WTC11 (cell line): Measurements from ENCODE around the gene INCENP. TPM values are rescaled to one million over a fixed set of nuclear protein-coding genes. Genes with fewer than 3 reads are reported as not detected.

Experiments
- ATAC-seq: fragments of 200-7000 bp; cut with Tn5 transposase; 2 replicates; pipeline ENCODE4 v1.10.0; 2021; ENCODE audit warnings: mild to moderate bottlenecking, moderate library complexity
- CTCF ChIA-PET: fragments of 300-600 bp; sonication (Branson Sonifier 250); formaldehyde crosslinking; loops from one replicate; lab custom pipeline; 2021; ENCODE audit warnings: antibody characterized with exemption; lab: Charles Lee
- POLR2A ChIA-PET: fragments of 350-600 bp; sonication (Branson Sonifier 250); formaldehyde crosslinking; loops from one replicate; lab custom pipeline; 2021; ENCODE audit warnings: antibody characterized with exemption; lab: Charles Lee
- DNase-seq: peaks from one replicate; pipeline ENCODE4 v3.0.0; 2021; ENCODE audit warnings: low spot score
- H3K27ac Mint-ChIP-seq: 2 replicates; pipeline ENCODE4 v1.8.0; 2021; ENCODE audit warnings: mixed read lengths
- H3K27me3 Mint-ChIP-seq: 2 replicates; pipeline ENCODE4 v1.8.0; 2021; ENCODE audit warnings: low read depth, mild to moderate bottlenecking, moderate library complexity, mixed read lengths
- H3K36me3 Mint-ChIP-seq: 2 replicates; pipeline ENCODE4 v1.8.0; 2021; ENCODE audit warnings: mixed read lengths
- H3K4me1 Mint-ChIP-seq: 2 replicates; pipeline ENCODE4 v1.8.0; 2022; ENCODE audit warnings: mixed read lengths
- H3K4me3 Mint-ChIP-seq: 2 replicates; pipeline ENCODE4 v1.8.0; 2021; ENCODE audit warnings: mild to moderate bottlenecking, moderate library complexity, mixed read lengths
- H3K9me3 Mint-ChIP-seq: 2 replicates; pipeline ENCODE4 v1.8.0; 2021; ENCODE audit warnings: mixed read lengths
- CREB1 ChIP-seq: sonication (generic); formaldehyde crosslinking; IDR thresholded peaks from 2 replicates; pipeline ENCODE4 v1.8.0; 2023; ENCODE audit warnings: mild to moderate bottlenecking, missing genetic modification reagents
- ETV6 ChIP-seq: sonication (generic); formaldehyde crosslinking; IDR thresholded peaks from 2 replicates; pipeline ENCODE4 v1.8.1; 2022; ENCODE audit warnings: mild to moderate bottlenecking, missing genetic modification reagents
- FOXJ3 ChIP-seq: sonication (generic); formaldehyde crosslinking; IDR thresholded peaks from 2 replicates; pipeline ENCODE4 v1.9.0; 2021; ENCODE audit warnings: missing genetic modification reagents, mild to moderate bottlenecking, borderline replicate concordance
- GRHL2 ChIP-seq: fragments of 250-450 bp; sonication (Bioruptor Pico); IDR thresholded peaks from 2 replicates; pipeline ENCODE4 v1.8.0; 2022; ENCODE audit warnings: mild to moderate bottlenecking, moderate library complexity; ENCODE audit not compliant: insufficient replicate concordance, severe bottlenecking
- JAZF1 ChIP-seq: fragments of 250-450 bp; sonication (Bioruptor Pico); IDR thresholded peaks from 2 replicates; pipeline ENCODE4 v1.9.0; 2021; ENCODE audit warnings: moderate library complexity, mild to moderate bottlenecking, inconsistent platforms
- MYBL2 ChIP-seq: sonication (generic); formaldehyde crosslinking; IDR thresholded peaks from 2 replicates; pipeline ENCODE4 v1.8.1; 2023; ENCODE audit warnings: mild to moderate bottlenecking, moderate library complexity, missing genetic modification reagents
- NR2C2 ChIP-seq: sonication (generic); formaldehyde crosslinking; IDR thresholded peaks from 2 replicates; pipeline ENCODE4 v1.8.0; 2022; ENCODE audit warnings: mild to moderate bottlenecking, missing genetic modification reagents
- PRRX2 ChIP-seq: fragments of 250-450 bp; sonication (Bioruptor Pico); IDR thresholded peaks from 2 replicates; pipeline ENCODE4 v1.8.0; 2021; ENCODE audit warnings: mild to moderate bottlenecking
- SMAD3 ChIP-seq: sonication (generic); formaldehyde crosslinking; IDR thresholded peaks from 2 replicates; pipeline ENCODE4 v1.8.0; 2022; ENCODE audit warnings: missing genetic modification reagents, mild to moderate bottlenecking, borderline replicate concordance
- SP1 ChIP-seq: sonication (generic); formaldehyde crosslinking; conservative IDR thresholded peaks from 2 replicates; pipeline ENCODE4 v1.8.1; 2022; ENCODE audit warnings: missing genetic modification reagents
- TEAD1 ChIP-seq: sonication (generic); formaldehyde crosslinking; IDR thresholded peaks from 2 replicates; pipeline ENCODE4 v1.8.0; 2022; ENCODE audit warnings: mild to moderate bottlenecking, missing genetic modification reagents
- ZNF423 ChIP-seq: fragments of 250-450 bp; sonication (Bioruptor Pico); IDR thresholded peaks from 2 replicates; pipeline ENCODE4 v2.1.2; 2022; ENCODE audit warnings: mild to moderate bottlenecking, moderate library complexity
- total RNA-seq: library from RNA; stranded (reverse); gene quantifications from 3 replicates; pipeline ENCODE4 v1.2.3, GENCODE V29; 2021
- TF ChIP-seq, protein P1 (sequence below): sonication (generic); formaldehyde crosslinking; IDR thresholded peaks from 2 replicates; pipeline ENCODE4 v1.8.1; 2022; ENCODE audit warnings: mild to moderate bottlenecking, missing genetic modification reagents, moderate library complexity, borderline replicate concordance
- TF ChIP-seq, protein P2 (sequence below): sonication (generic); formaldehyde crosslinking; IDR thresholded peaks from 2 replicates; pipeline ENCODE4 v1.8.1; 2022; ENCODE audit warnings: low read depth, missing genetic modification reagents, borderline replicate concordance
- TF ChIP-seq, protein P3 (sequence below): sonication (generic); formaldehyde crosslinking; IDR thresholded peaks from 2 replicates; pipeline ENCODE4 v1.8.1; 2023; ENCODE audit warnings: mild to moderate bottlenecking, missing genetic modification reagents, moderate library complexity
- TF ChIP-seq, protein P4 (sequence below): sonication (generic); formaldehyde crosslinking; IDR thresholded peaks from 2 replicates; pipeline ENCODE4 v1.8.0; 2022; ENCODE audit warnings: mild to moderate bottlenecking, missing genetic modification reagents
- TF ChIP-seq, protein P5 (sequence below): sonication (generic); formaldehyde crosslinking; IDR thresholded peaks from 2 replicates; pipeline ENCODE4 v1.8.0; 2022; ENCODE audit warnings: mild to moderate bottlenecking, missing genetic modification reagents
- TF ChIP-seq, protein P6 (sequence below): fragments of 250-450 bp; sonication (Bioruptor Pico); IDR thresholded peaks from 2 replicates; pipeline ENCODE4 v1.8.0; 2021; ENCODE audit warnings: mild to moderate bottlenecking
- TF ChIP-seq, protein P7 (sequence below): fragments of 250-450 bp; sonication (Bioruptor Pico); IDR thresholded peaks from 2 replicates; pipeline ENCODE4 v1.9.0; 2021; ENCODE audit warnings: mild to moderate bottlenecking
- TF ChIP-seq, protein P8 (sequence below): sonication (generic); formaldehyde crosslinking; IDR thresholded peaks from 2 replicates; pipeline ENCODE4 v1.8.1; 2023; ENCODE audit warnings: mild to moderate bottlenecking, missing genetic modification reagents

INCENP gene
- total RNA-seq, 1 experiment from 2014 or later, result 158 TPM

DNA sequence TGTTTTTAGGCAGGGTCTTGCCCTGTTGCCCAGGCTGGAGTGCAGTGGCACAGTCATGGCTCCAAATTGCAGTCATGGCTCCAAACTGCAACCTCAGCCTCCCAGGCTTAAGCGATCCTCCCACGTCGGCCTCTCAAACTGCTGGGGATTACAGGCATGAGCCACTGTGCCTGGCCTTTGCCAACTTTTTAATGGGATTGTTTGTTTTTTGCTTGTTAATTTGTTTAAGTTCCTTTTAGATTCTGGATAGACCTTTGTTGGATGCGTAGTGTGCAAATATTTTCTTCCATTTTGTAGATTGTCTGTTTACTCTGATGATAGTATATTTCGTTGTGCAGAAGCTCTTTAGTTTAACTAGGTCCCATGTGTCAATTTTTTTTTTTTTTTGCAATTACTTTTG lies 56.2 kb downstream of the INCENP start (continued):
- TF ChIP-seq, protein P1, sequence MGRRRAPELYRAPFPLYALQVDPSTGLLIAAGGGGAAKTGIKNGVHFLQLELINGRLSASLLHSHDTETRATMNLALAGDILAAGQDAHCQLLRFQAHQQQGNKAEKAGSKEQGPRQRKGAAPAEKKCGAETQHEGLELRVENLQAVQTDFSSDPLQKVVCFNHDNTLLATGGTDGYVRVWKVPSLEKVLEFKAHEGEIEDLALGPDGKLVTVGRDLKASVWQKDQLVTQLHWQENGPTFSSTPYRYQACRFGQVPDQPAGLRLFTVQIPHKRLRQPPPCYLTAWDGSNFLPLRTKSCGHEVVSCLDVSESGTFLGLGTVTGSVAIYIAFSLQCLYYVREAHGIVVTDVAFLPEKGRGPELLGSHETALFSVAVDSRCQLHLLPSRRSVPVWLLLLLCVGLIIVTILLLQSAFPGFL, result no peak
- TF ChIP-seq NR2C2 (CRISPR knock-in tag), result no peak
- TF ChIP-seq, protein P2, sequence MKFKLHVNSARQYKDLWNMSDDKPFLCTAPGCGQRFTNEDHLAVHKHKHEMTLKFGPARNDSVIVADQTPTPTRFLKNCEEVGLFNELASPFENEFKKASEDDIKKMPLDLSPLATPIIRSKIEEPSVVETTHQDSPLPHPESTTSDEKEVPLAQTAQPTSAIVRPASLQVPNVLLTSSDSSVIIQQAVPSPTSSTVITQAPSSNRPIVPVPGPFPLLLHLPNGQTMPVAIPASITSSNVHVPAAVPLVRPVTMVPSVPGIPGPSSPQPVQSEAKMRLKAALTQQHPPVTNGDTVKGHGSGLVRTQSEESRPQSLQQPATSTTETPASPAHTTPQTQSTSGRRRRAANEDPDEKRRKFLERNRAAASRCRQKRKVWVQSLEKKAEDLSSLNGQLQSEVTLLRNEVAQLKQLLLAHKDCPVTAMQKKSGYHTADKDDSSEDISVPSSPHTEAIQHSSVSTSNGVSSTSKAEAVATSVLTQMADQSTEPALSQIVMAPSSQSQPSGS (CRISPR knock-in tag), result no peak
- TF ChIP-seq, protein P3, sequence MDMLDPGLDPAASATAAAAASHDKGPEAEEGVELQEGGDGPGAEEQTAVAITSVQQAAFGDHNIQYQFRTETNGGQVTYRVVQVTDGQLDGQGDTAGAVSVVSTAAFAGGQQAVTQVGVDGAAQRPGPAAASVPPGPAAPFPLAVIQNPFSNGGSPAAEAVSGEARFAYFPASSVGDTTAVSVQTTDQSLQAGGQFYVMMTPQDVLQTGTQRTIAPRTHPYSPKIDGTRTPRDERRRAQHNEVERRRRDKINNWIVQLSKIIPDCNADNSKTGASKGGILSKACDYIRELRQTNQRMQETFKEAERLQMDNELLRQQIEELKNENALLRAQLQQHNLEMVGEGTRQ (CRISPR knock-in tag), result no peak

DNA sequence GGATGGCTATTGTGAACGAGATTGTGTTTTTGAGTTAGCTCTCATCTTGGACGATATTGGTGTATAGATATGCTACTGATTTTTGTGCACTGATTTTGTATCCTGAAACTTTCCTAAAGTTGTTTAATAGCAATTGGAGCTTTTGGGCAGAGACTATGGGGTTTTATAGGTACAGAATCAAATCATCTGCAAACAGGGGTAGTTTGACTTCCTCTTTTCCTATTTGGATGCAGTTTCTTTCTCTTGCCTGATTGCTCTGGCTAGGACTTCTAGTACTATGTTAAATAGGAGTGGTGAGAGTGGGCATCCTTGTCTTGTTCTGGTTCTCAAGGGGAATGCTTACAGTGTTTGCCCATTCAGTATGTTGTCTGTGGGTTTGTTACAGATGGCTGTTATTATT lies 57.3 kb downstream of the INCENP start:
- Mint-ChIP-seq H3K4me3 (no peak overlapping the region), H3K27ac (no peak overlapping the region), H3K9me3 (peaks cover 9% of the 10 kb centered on the region), H3K36me3 (no peaks in the 10 kb centered on the region), H3K4me1 (no peaks in the 10 kb centered on the region), H3K27me3 (peaks cover 3% of the 10 kb centered on the region; the same call in 1 of the 2 replicates)
- DNase-seq, result no peak
- ATAC-seq, result no peak
- POLR2A ChIA-PET, result no interaction called here
- CTCF ChIA-PET, result no interaction called here
- no peak for TF ChIP-seq ZNF423 (CRISPR knock-in tag)

DNA sequence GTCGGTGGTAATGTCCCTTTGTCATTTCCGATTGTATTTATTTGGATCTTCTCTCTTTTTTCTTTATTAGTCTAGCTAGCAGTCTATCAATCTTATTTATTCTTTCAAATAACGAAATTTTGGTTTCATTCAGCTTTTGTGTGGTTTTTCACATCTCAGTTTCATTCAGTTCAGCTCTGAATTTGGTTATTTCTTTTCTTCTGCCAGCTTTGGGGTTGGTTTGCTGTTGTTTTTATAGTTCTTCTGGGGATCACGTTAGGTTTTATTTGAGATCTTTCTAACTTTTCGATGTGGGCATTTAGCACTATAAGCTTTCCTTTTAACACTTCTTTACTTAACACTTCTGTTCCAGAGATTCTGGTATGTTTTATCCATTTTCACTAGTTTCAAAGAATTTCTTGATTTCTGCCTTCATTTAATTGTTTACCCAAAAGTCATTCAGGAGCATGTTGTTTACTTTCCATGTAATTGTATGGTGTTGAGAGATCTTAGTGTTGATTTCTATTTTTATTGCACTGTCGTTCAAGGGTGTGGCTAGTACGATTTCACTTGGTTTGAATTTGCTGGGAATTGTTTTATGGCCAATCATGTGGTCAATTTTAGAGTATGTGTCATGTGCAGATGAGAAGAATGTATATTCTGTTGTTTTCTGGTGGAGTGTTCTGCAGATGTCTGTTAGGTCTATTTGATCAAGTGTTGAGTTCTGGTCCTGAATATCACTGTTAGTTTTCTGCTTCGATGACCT lies 58.5 kb downstream of the INCENP start:
- peaks cover 9% of the 10 kb centered on the region for H3K9me3 Mint-ChIP-seq
- no peak for DNase-seq
- H3K27ac Mint-ChIP-seq, result no peak overlapping the region
- no peaks in the 10 kb centered on the region for H3K36me3 Mint-ChIP-seq
- POLR2A ChIA-PET, result interaction anchor here (1.0 kb wide), 1 partner anchor 156 kb away, joined by 3 read pairs; no protein-coding TSS in a partner anchor
- CTCF ChIA-PET, result no interaction called here
- H3K4me3 Mint-ChIP-seq, result no peak overlapping the region
- H3K27me3 Mint-ChIP-seq, result peaks cover 3% of the 10 kb centered on the region; the same call in 1 of the 2 replicates
- no peak for ATAC-seq
- H3K4me1 Mint-ChIP-seq, result no peaks in the 10 kb centered on the region
- TF ChIP-seq, protein P4, sequence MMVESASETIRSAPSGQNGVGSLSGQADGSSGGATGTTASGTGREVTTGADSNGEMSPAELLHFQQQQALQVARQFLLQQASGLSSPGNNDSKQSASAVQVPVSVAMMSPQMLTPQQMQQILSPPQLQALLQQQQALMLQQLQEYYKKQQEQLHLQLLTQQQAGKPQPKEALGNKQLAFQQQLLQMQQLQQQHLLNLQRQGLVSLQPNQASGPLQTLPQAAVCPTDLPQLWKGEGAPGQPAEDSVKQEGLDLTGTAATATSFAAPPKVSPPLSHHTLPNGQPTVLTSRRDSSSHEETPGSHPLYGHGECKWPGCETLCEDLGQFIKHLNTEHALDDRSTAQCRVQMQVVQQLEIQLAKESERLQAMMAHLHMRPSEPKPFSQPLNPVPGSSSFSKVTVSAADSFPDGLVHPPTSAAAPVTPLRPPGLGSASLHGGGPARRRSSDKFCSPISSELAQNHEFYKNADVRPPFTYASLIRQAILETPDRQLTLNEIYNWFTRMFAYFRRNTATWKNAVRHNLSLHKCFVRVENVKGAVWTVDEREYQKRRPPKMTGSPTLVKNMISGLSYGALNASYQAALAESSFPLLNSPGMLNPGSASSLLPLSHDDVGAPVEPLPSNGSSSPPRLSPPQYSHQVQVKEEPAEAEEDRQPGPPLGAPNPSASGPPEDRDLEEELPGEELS (CRISPR knock-in tag), result no peak
- TF ChIP-seq, protein P5, sequence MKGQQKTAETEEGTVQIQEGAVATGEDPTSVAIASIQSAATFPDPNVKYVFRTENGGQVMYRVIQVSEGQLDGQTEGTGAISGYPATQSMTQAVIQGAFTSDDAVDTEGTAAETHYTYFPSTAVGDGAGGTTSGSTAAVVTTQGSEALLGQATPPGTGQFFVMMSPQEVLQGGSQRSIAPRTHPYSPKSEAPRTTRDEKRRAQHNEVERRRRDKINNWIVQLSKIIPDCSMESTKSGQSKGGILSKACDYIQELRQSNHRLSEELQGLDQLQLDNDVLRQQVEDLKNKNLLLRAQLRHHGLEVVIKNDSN, result no peak
- TF ChIP-seq MYBL2 (CRISPR knock-in tag) (no peak), TEAD1 (CRISPR knock-in tag) (no peak), PRRX2 (CRISPR knock-in tag) (no peak), FOXJ3 (no peak), ETV6 (CRISPR knock-in tag) (no peak), JAZF1 (no peak), CREB1 (no peak), GRHL2 (no peak), SMAD3 (CRISPR knock-in tag) (no peak), SP1 (CRISPR knock-in tag) (no peak)
- TF ChIP-seq, protein P6, sequence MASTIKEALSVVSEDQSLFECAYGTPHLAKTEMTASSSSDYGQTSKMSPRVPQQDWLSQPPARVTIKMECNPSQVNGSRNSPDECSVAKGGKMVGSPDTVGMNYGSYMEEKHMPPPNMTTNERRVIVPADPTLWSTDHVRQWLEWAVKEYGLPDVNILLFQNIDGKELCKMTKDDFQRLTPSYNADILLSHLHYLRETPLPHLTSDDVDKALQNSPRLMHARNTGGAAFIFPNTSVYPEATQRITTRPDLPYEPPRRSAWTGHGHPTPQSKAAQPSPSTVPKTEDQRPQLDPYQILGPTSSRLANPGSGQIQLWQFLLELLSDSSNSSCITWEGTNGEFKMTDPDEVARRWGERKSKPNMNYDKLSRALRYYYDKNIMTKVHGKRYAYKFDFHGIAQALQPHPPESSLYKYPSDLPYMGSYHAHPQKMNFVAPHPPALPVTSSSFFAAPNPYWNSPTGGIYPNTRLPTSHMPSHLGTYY (CRISPR knock-in tag), result no peak
- TF ChIP-seq, protein P7, sequence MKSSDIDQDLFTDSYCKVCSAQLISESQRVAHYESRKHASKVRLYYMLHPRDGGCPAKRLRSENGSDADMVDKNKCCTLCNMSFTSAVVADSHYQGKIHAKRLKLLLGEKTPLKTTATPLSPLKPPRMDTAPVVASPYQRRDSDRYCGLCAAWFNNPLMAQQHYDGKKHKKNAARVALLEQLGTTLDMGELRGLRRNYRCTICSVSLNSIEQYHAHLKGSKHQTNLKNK (CRISPR knock-in tag), result no peak
- TF ChIP-seq, protein P1, result no peak
- TF ChIP-seq, protein P8, sequence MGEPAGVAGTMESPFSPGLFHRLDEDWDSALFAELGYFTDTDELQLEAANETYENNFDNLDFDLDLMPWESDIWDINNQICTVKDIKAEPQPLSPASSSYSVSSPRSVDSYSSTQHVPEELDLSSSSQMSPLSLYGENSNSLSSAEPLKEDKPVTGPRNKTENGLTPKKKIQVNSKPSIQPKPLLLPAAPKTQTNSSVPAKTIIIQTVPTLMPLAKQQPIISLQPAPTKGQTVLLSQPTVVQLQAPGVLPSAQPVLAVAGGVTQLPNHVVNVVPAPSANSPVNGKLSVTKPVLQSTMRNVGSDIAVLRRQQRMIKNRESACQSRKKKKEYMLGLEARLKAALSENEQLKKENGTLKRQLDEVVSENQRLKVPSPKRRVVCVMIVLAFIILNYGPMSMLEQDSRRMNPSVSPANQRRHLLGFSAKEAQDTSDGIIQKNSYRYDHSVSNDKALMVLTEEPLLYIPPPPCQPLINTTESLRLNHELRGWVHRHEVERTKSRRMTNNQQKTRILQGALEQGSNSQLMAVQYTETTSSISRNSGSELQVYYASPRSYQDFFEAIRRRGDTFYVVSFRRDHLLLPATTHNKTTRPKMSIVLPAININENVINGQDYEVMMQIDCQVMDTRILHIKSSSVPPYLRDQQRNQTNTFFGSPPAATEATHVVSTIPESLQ (CRISPR knock-in tag), result no peak
